CD4-positive, alpha-beta memory T cell (primary cell): Measurements from ENCODE around the gene C3. TPM values are rescaled to one million over a fixed set of nuclear protein-coding genes. Genes with fewer than 3 reads are reported as not detected.

ENCODE experiments used
- CTCF ChIA-PET: fragments of 350-600 bp; sonication (Branson Sonifier 250); formaldehyde crosslinking; loops from one replicate; lab custom pipeline; 2021; ENCODE audit warnings: inconsistent platforms; ENCODE audit not compliant: partially characterized antibody; lab: Charles Lee
- POLR2A ChIA-PET: fragments of 350-600 bp; sonication (Branson Sonifier 250); formaldehyde crosslinking; loops from one replicate; lab custom pipeline; 2021; ENCODE audit not compliant: partially characterized antibody; lab: Charles Lee
- DNase-seq, 5 donors: peaks; one replicate each; pipeline versions ENCODE4 v3.0.0 to v3.0.0-alpha.2; 2020 to 2022; ENCODE audit warnings: mixed read lengths in 1 of 5
- H3K27ac ChIP-seq: one replicate; pipeline ENCODE4 v1.7.0; 2013; ENCODE audit warnings: low read depth, low read length
- H3K27me3 ChIP-seq: 2 replicates; pipeline ENCODE4 v1.7.0; 2013; ENCODE audit warnings: mild to moderate bottlenecking, low read length, moderate library complexity; ENCODE audit not compliant: insufficient read depth
- H3K36me3 ChIP-seq: 2 replicates; pipeline ENCODE4 v1.7.0; 2013; ENCODE audit warnings: mild to moderate bottlenecking, low read length, moderate library complexity; ENCODE audit not compliant: insufficient read depth
- H3K4me1 ChIP-seq: 2 replicates; pipeline ENCODE4 v1.7.0; 2013; ENCODE audit warnings: mild to moderate bottlenecking, low read length, moderate library complexity; ENCODE audit not compliant: insufficient read depth
- H3K4me3 ChIP-seq, 2 donors: one replicate each; pipeline ENCODE4 v1.7.0; 2013; ENCODE audit warnings: low read length in 2 of 2, mild to moderate bottlenecking in 1 of 2
- H3K9me3 ChIP-seq, 2 donors: one replicate each; pipeline ENCODE4 v1.7.0; 2013; ENCODE audit warnings: low read length in 2 of 2, control low read depth in 1 of 2; ENCODE audit not compliant: control insufficient read depth in 1 of 2
- H3K27ac Mint-ChIP-seq, 7 donors: one replicate each; pipeline ENCODE4 v1.8.0; 2020 to 2021; ENCODE audit warnings: mixed read lengths in 7 of 7, mild to moderate bottlenecking in 6 of 7, inconsistent platforms in 3 of 7, moderate library complexity in 3 of 7
- H3K27me3 Mint-ChIP-seq, 2 donors: one replicate each; pipeline ENCODE4 v1.8.0; 2020 to 2021; ENCODE audit warnings: mixed read lengths in 2 of 2
- H3K36me3 Mint-ChIP-seq, 2 donors: one replicate each; pipeline ENCODE4 v1.8.0; 2020 to 2021; ENCODE audit warnings: mixed read lengths in 2 of 2, inconsistent platforms in 1 of 2, mild to moderate bottlenecking in 1 of 2
- H3K4me1 Mint-ChIP-seq, 4 donors: one replicate each; pipeline ENCODE4 v1.8.0; 2020 to 2021; ENCODE audit warnings: mixed read lengths in 4 of 4, mild to moderate bottlenecking in 1 of 4
- H3K4me3 Mint-ChIP-seq, 8 donors: one replicate each; pipeline ENCODE4 v1.8.0; 2020 to 2021; ENCODE audit warnings: mixed read lengths in 8 of 8, mild to moderate bottlenecking in 7 of 8, moderate library complexity in 6 of 8, inconsistent platforms in 3 of 8
- H3K9me3 Mint-ChIP-seq, 8 donors: one replicate each; pipeline ENCODE4 v1.8.0; 2020 to 2021; ENCODE audit warnings: mixed read lengths in 8 of 8, mild to moderate bottlenecking in 5 of 8, inconsistent platforms in 3 of 8, moderate library complexity in 1 of 8
- intact Hi-C: fragments of 100-400 bp; cut with micrococcal nuclease; formaldehyde crosslinking; loops from one replicate; pipeline ENCODE4 v1.15.1; 2023
- polyA plus RNA-seq, 2 donors: library from polyadenylated mRNA; unstranded; fragments of 300-500 nt; fragmentation: Illumina TruSeq; gene quantifications; one replicate each; pipeline ENCODE4 v1.2.3, GENCODE V29; 2021
- total RNA-seq, 2 experiments: library from RNA; stranded (reverse); gene quantifications; one replicate each; pipeline ENCODE4 v1.2.3, GENCODE V29; 2021

C3 gene
- total and polyA plus RNA-seq, 4 experiments from 2014 or later, result 1.5 to 2.2 TPM; not detected in 2

GRCh38 chr19:6728346-6728745 is 7.9 kb upstream of the C3 start:
- ChIA-PET POLR2A (interaction anchor here (1.2 kb wide), 2 partner anchors 10 to 78 kb away, joined by 3 read pairs; no protein-coding TSS in a partner anchor), CTCF (interaction anchor here (0.9 to 1.2 kb wide), 2 partner anchors 19 to 135 kb away, joined by 3 to 6 read pairs; no protein-coding TSS in a partner anchor)
- H3K4me1 Mint-ChIP-seq, result peaks cover 4 to 15% (median 9%) of the 10 kb centered on the region in 4 donors
- DNase-seq, result no peak
- H3K9me3 ChIP-seq, result no peaks in the 10 kb centered on the region
- H3K36me3 Mint-ChIP-seq, result peaks cover 9 to 11% of the 10 kb centered on the region in 2 donors
- no peak overlapping the region for H3K27ac ChIP-seq
- H3K4me3 ChIP-seq, result no peak overlapping the region
- no peaks in the 10 kb centered on the region for H3K9me3 Mint-ChIP-seq
- H3K27ac Mint-ChIP-seq, result peak overlapping the region in 1 of 7 donors; percentile 57
- no peak overlapping the region for H3K4me3 Mint-ChIP-seq
- intact Hi-C loops, result no loop called here
- H3K27me3 ChIP-seq, result no peaks in the 10 kb centered on the region
- H3K4me1 ChIP-seq, result peaks cover 5% of the 10 kb centered on the region
- peaks cover 12% of the 10 kb centered on the region for H3K36me3 ChIP-seq
- no peaks in the 10 kb centered on the region for H3K27me3 Mint-ChIP-seq

- ChIA-PET CTCF (no interaction called here), POLR2A (no interaction called here)
- no peaks in the 10 kb centered on the region for H3K27me3 Mint-ChIP-seq
- Histone ChIP-seq H3K9me3 (no peaks in the 10 kb centered on the region), H3K27ac (no peak overlapping the region), H3K4me1 (peaks cover 5% of the 10 kb centered on the region), H3K4me3 (no peak overlapping the region), H3K27me3 (no peaks in the 10 kb centered on the region), H3K36me3 (no peaks in the 10 kb centered on the region)
- intact Hi-C loops, result no loop called here
- no peaks in the 10 kb centered on the region for H3K9me3 Mint-ChIP-seq
- no peak overlapping the region for H3K4me3 Mint-ChIP-seq
- H3K36me3 Mint-ChIP-seq, result peaks cover 0 to 4% of the 10 kb centered on the region in 2 donors
- H3K27ac Mint-ChIP-seq, result no peak overlapping the region
- peaks cover 4 to 17% (median 10%) of the 10 kb centered on the region in 4 donors for H3K4me1 Mint-ChIP-seq
- DNase-seq, result no peak
Measured at GRCh38 chr19:6725513-6726231, 5.2 kb upstream of the C3 start.

GRCh38 chr19:6724631-6725492 is 4.4 kb upstream of the C3 start:
- H3K36me3 ChIP-seq, result no peaks in the 10 kb centered on the region
- no peak overlapping the region for H3K4me3 ChIP-seq
- POLR2A ChIA-PET, result no interaction called here
- H3K27ac ChIP-seq, result no peak overlapping the region
- DNase-seq, result no peak
- no peaks in the 10 kb centered on the region for H3K9me3 Mint-ChIP-seq
- peaks cover 4 to 19% (median 11%) of the 10 kb centered on the region in 4 donors for H3K4me1 Mint-ChIP-seq
- H3K27me3 ChIP-seq, result no peaks in the 10 kb centered on the region
- H3K4me3 Mint-ChIP-seq, result no peak overlapping the region
- H3K27me3 Mint-ChIP-seq, result no peaks in the 10 kb centered on the region
- CTCF ChIA-PET, result interaction anchor here (0.6 kb wide), 1 partner anchor 221 kb away, joined by 3 read pairs; no protein-coding TSS in a partner anchor
- intact Hi-C loops, result no loop called here
- peak overlapping the region in 2 of 7 donors; percentile 37 to 50 for H3K27ac Mint-ChIP-seq
- H3K36me3 Mint-ChIP-seq, result peaks cover 0 to 3% of the 10 kb centered on the region in 2 donors
- H3K9me3 ChIP-seq, result no peaks in the 10 kb centered on the region
- peaks cover 5% of the 10 kb centered on the region for H3K4me1 ChIP-seq

GRCh38 chr19:6723738-6724137 is 3.3 kb upstream of the C3 start:
- CTCF ChIA-PET, result interaction anchor here (0.6 kb wide), 1 partner anchor 219 kb away, joined by 3 read pairs; no protein-coding TSS in a partner anchor
- H3K27ac ChIP-seq, result no peak overlapping the region
- no peak overlapping the region for H3K4me3 ChIP-seq
- intact Hi-C loops, result no loop called here
- H3K36me3 ChIP-seq, result no peaks in the 10 kb centered on the region
- Mint-ChIP-seq H3K27ac (peak overlapping the region in 2 of 7 donors; percentile 18 to 68), H3K36me3 (no peaks in the 10 kb centered on the region), H3K9me3 (no peaks in the 10 kb centered on the region), H3K4me3 (no peak overlapping the region), H3K4me1 (peaks cover 4 to 22% (median 11%) of the 10 kb centered on the region in 4 donors), H3K27me3 (no peaks in the 10 kb centered on the region)
- H3K9me3 ChIP-seq, result no peaks in the 10 kb centered on the region
- DNase-seq, result no peak
- H3K27me3 ChIP-seq, result no peaks in the 10 kb centered on the region
- POLR2A ChIA-PET, result interaction anchor here (1.5 kb wide), 1 partner anchor 55 kb away, joined by 3 read pairs; no protein-coding TSS in a partner anchor
- H3K4me1 ChIP-seq, result peaks cover 5% of the 10 kb centered on the region

- no peaks in the 10 kb centered on the region for H3K36me3 ChIP-seq
- ChIA-PET CTCF (no interaction called here), POLR2A (interaction anchor here (1.5 kb wide), 1 partner anchor 54 kb away, joined by 3 read pairs; no protein-coding TSS in a partner anchor)
- Mint-ChIP-seq H3K36me3 (no peaks in the 10 kb centered on the region), H3K9me3 (no peaks in the 10 kb centered on the region), H3K27ac (no peak overlapping the region), H3K4me1 (peaks cover 4 to 22% (median 11%) of the 10 kb centered on the region in 4 donors), H3K27me3 (no peaks in the 10 kb centered on the region), H3K4me3 (no peak overlapping the region)
- no peaks in the 10 kb centered on the region for H3K9me3 ChIP-seq
- no peak overlapping the region for H3K27ac ChIP-seq
- intact Hi-C loops, result no loop called here
- peaks cover 5% of the 10 kb centered on the region for H3K4me1 ChIP-seq
- no peak overlapping the region for H3K4me3 ChIP-seq
- H3K27me3 ChIP-seq, result no peaks in the 10 kb centered on the region
- DNase-seq, result no peak
Measured at GRCh38 chr19:6723108-6723618, 2.7 kb upstream of the C3 start.

GRCh38 chr19:6721773-6722172 is 1.3 kb upstream of the C3 start:
- intact Hi-C loops, result no loop called here
- Mint-ChIP-seq H3K27me3 (no peaks in the 10 kb centered on the region), H3K4me1 (peaks cover 7 to 30% (median 18%) of the 10 kb centered on the region in 4 donors), H3K27ac (peak overlapping the region in 3 of 7 donors; percentile 7 to 24 (median 19)), H3K9me3 (no peaks in the 10 kb centered on the region), H3K4me3 (no peak overlapping the region), H3K36me3 (no peaks in the 10 kb centered on the region)
- ChIA-PET CTCF (no interaction called here), POLR2A (no interaction called here)
- no peaks in the 10 kb centered on the region for H3K36me3 ChIP-seq
- no peak overlapping the region for H3K27ac ChIP-seq
- H3K27me3 ChIP-seq, result no peaks in the 10 kb centered on the region
- no peak overlapping the region for H3K4me3 ChIP-seq
- no peaks in the 10 kb centered on the region for H3K9me3 ChIP-seq
- DNase-seq, result no peak
- H3K4me1 ChIP-seq, result peaks cover 5% of the 10 kb centered on the region

- H3K27ac ChIP-seq, result no peak overlapping the region
- no peaks in the 10 kb centered on the region for H3K36me3 ChIP-seq
- no peak overlapping the region for H3K4me3 Mint-ChIP-seq
- H3K4me1 ChIP-seq, result peaks cover 5% of the 10 kb centered on the region
- H3K4me3 ChIP-seq, result no peak overlapping the region
- POLR2A ChIA-PET, result no interaction called here
- H3K36me3 Mint-ChIP-seq, result no peaks in the 10 kb centered on the region
- no peaks in the 10 kb centered on the region for H3K27me3 Mint-ChIP-seq
- intact Hi-C loops, result no loop called here
- no peaks in the 10 kb centered on the region for H3K9me3 ChIP-seq
- H3K27me3 ChIP-seq, result no peaks in the 10 kb centered on the region
- DNase-seq, result no peak
- peaks cover 7 to 30% (median 19%) of the 10 kb centered on the region in 4 donors for H3K4me1 Mint-ChIP-seq
- CTCF ChIA-PET, result no interaction called here
- no peaks in the 10 kb centered on the region for H3K9me3 Mint-ChIP-seq
- no peak overlapping the region for H3K27ac Mint-ChIP-seq
Measured at GRCh38 chr19:6721138-6721474, 656 bp upstream of the C3 start.
